CD4-positive, alpha-beta T cell (primary cell): Measurements from ENCODE around the gene DYNLT1. TPM values are rescaled to one million over a fixed set of nuclear protein-coding genes. Genes with fewer than 3 reads are reported as not detected.

ENCODE experiments used
- ATAC-seq: fragments of 200-7000 bp; cut with Tn5 transposase; one replicate; pipeline ENCODE4 v1.10.0; 2022; ENCODE audit warnings: mild to moderate bottlenecking; ENCODE audit not compliant: poor library complexity
- CTCF ChIA-PET: fragments of 350-600 bp; sonication (Branson Sonifier 250); formaldehyde crosslinking; loops from one replicate; lab custom pipeline; 2021; ENCODE audit warnings: antibody characterized with exemption, inconsistent platforms; lab: Charles Lee
- POLR2A ChIA-PET: fragments of 350-600 bp; sonication (Branson Sonifier 250); formaldehyde crosslinking; loops from one replicate; lab custom pipeline; 2021; ENCODE audit warnings: antibody characterized with exemption, inconsistent platforms; lab: Charles Lee
- DNase-seq, 14 experiments: peaks; one replicate each; pipeline ENCODE4 v3.0.0-alpha.2; 2013 to 2020; ENCODE audit warnings: mixed read lengths in 2 of 14
- H3K27ac ChIP-seq, 2 donors: one replicate each; pipeline versions ENCODE4 v1.5.1 to v1.7.0; 2013; ENCODE audit warnings: low read length in 2 of 2, low read depth in 1 of 2, mild to moderate bottlenecking in 1 of 2
- H3K27me3 ChIP-seq, 2 experiments: 1 replicate in 1 of 2; 2 replicates in 1 of 2; pipeline versions ENCODE4 v1.6.1 to v1.7.0; 2013; ENCODE audit warnings: low read length in 2 of 2, control low read depth in 1 of 2, mild to moderate bottlenecking in 1 of 2, moderate library complexity in 1 of 2; ENCODE audit not compliant: insufficient read depth in 2 of 2, control insufficient read depth in 1 of 2
- H3K36me3 ChIP-seq: one replicate; pipeline ENCODE4 v1.6.1; 2013; ENCODE audit warnings: low read length, control low read depth; ENCODE audit not compliant: insufficient read depth
- H3K4me1 ChIP-seq: one replicate; pipeline ENCODE4 v1.6.1; 2013; ENCODE audit warnings: low read length, control low read depth; ENCODE audit not compliant: insufficient read depth
- H3K4me3 ChIP-seq: one replicate; pipeline ENCODE4 v1.5.1; 2013; ENCODE audit warnings: mild to moderate bottlenecking, low read length, moderate library complexity
- H3K9me3 ChIP-seq, 2 experiments: 1 replicate in 1 of 2; 2 replicates in 1 of 2; pipeline versions ENCODE4 v1.6.1 to v1.7.0; 2013; ENCODE audit warnings: low read length in 2 of 2, mild to moderate bottlenecking in 2 of 2, control low read depth in 1 of 2, moderate library complexity in 1 of 2; ENCODE audit not compliant: control insufficient read depth in 1 of 2, insufficient read depth in 1 of 2
- H3K27ac Mint-ChIP-seq: one replicate; pipeline ENCODE4 v1.8.0; 2020; ENCODE audit warnings: mixed read lengths
- H3K27me3 Mint-ChIP-seq: one replicate; pipeline ENCODE4 v1.8.0; 2021; ENCODE audit warnings: mixed read lengths
- H3K36me3 Mint-ChIP-seq: one replicate; pipeline ENCODE4 v1.8.0; 2021; ENCODE audit warnings: low read depth, mixed read lengths
- H3K4me1 Mint-ChIP-seq: one replicate; pipeline ENCODE4 v1.8.0; 2021; ENCODE audit warnings: low read depth, mixed read lengths
- H3K4me3 Mint-ChIP-seq: one replicate; pipeline ENCODE4 v1.8.0; 2020; ENCODE audit warnings: mild to moderate bottlenecking, mixed read lengths
- H3K9me3 Mint-ChIP-seq: one replicate; pipeline ENCODE4 v1.8.0; 2020; ENCODE audit warnings: mixed read lengths
- CTCF ChIP-seq: fragments of 200-600 bp; IDR thresholded peaks from one replicate; pipeline ENCODE4 v1.8.0; 2022; ENCODE audit warnings: antibody characterized with exemption, mild to moderate bottlenecking
- intact Hi-C, 2 experiments: fragments of 100-400 bp; cut with DNase I in 1 of 2; cut with micrococcal nuclease in 1 of 2; formaldehyde crosslinking; loops; one replicate each; pipeline versions ENCODE4 v1.15.1 to v1.9.0; 2023 to 2025; cut with DNase I, micrococcal nuclease
- microRNA-seq: library from miRNA; unstranded; fragments of <30 nt; microRNA quantifications from one replicate; pipeline ENCODE4 v1.2.0, GENCODE V29; 2021; ENCODE audit warnings: borderline microRNAs expressed, borderline replicate concordance
- total RNA-seq, 174 experiments: library from RNA in 2 of 174; stranded (reverse) in 2 of 174; gene quantifications; one replicate each; pipeline ENCODE4 v1.2.3 and lab custom pipeline; 2021 to 2026

DYNLT1 gene
- total RNA-seq, 2 experiments from 2014 or later = 170 to 182 TPM

GRCh38 chr6:158589366-158589765 is 55.2 kb downstream of the DYNLT1 start:
- Histone ChIP-seq H3K27ac (no peak overlapping the region), H3K4me1 (no peaks in the 10 kb centered on the region), H3K4me3 (no peak overlapping the region), H3K36me3 (peaks cover 93% of the 10 kb centered on the region), H3K27me3 (no peaks in the 10 kb centered on the region), H3K9me3 (no peaks in the 10 kb centered on the region)
- Mint-ChIP-seq H3K4me3 (no peak overlapping the region), H3K4me1 (no peaks in the 10 kb centered on the region), H3K36me3 (peaks cover 96% of the 10 kb centered on the region), H3K27me3 (no peaks in the 10 kb centered on the region), H3K9me3 (no peaks in the 10 kb centered on the region), H3K27ac (no peak overlapping the region)
- ChIA-PET POLR2A (no interaction called here), CTCF (no interaction called here)
- intact Hi-C loops = no loop called here
- ATAC-seq = no peak
- TF ChIP-seq CTCF = no peak
- DNase-seq = no peak

- H3K27ac Mint-ChIP-seq = no peak overlapping the region
- CTCF ChIA-PET = no interaction called here
Observed at GRCh38 chr6:158586652-158587051, 57.9 kb downstream of the DYNLT1 start.

More at GRCh38 chr6:158586652-158587051, 57.9 kb downstream of the DYNLT1 start:
- TF ChIP-seq CTCF = no peak
- Mint-ChIP-seq H3K4me1 (no peaks in the 10 kb centered on the region), H3K27me3 (no peaks in the 10 kb centered on the region), H3K9me3 (no peaks in the 10 kb centered on the region), H3K4me3 (no peak overlapping the region), H3K36me3 (peaks cover 97% of the 10 kb centered on the region)
- H3K9me3 ChIP-seq = no peaks in the 10 kb centered on the region
- no peak overlapping the region for H3K4me3 ChIP-seq
- no peak for DNase-seq
- no peak overlapping the region for H3K27ac ChIP-seq
- peaks cover 87% of the 10 kb centered on the region for H3K36me3 ChIP-seq
- no peaks in the 10 kb centered on the region for H3K27me3 ChIP-seq
- POLR2A ChIA-PET = no interaction called here
- no peak for ATAC-seq
- no peaks in the 10 kb centered on the region for H3K4me1 ChIP-seq
- intact Hi-C loops = no loop called here

Small RNA genes within 50 kb of the gene (microRNA-seq; reads per million reads assigned to microRNA genes)
- gene MIR7161 = not detected

Other genes starting within 250 kb of the DYNLT1 start
- 10 to 100 TPM; 10.2 to 10.9 TPM for gene TMEM181, start 84.7 kb downstream of the DYNLT1 start, total RNA-seq
- 10 to 100 TPM; 41.2 to 42.7 TPM for gene SYTL3, start 5.3 kb upstream of the DYNLT1 start, total RNA-seq
- 100 to 1,000 TPM; 434 to 449 TPM for gene EZR, start 174.6 kb upstream of the DYNLT1 start, total RNA-seq